GM18868 (cell line): ENCODE measurements around the gene TBC1D14.
"Not testable (repeated sequence)": the region's sequence is repeated elsewhere in the genome, so short reads cannot be mapped to it uniquely, and the experiment has no call there.

Source experiments
- ATAC-seq: cut with Tn5 transposase; IDR thresholded peaks from one replicate; pipeline ENCODE4 v1.9.1; 2021; ENCODE audit warnings: mild to moderate bottlenecking, moderate library complexity; ENCODE audit not compliant: unreplicated experiment

Gene TBC1D14

GRCh38 chr4:7073526-7074390 is 164.1 kb downstream of the TBC1D14 start:
- no peak for ATAC-seq

GRCh38 chr4:7074426-7074825 is 164.8 kb downstream of the TBC1D14 start:
- no peak for ATAC-seq

GRCh38 chr4:7075962-7076695 is 166.5 kb downstream of the TBC1D14 start:
- ATAC-seq, result no peak

GRCh38 chr4:7076696-7077082 is 167.1 kb downstream of the TBC1D14 start:
- no peak for ATAC-seq

GRCh38 chr4:7077371-7077770 is 167.7 kb downstream of the TBC1D14 start:
- no peak for ATAC-seq

- no peak for ATAC-seq
Measured at GRCh38 chr4:7078025-7078424, 168.4 kb downstream of the TBC1D14 start.

GRCh38 chr4:7079483-7079882 is 169.9 kb downstream of the TBC1D14 start:
- not testable (repeated sequence) for ATAC-seq

GRCh38 chr4:7079909-7080308 is 170.3 kb downstream of the TBC1D14 start:
- ATAC-seq, result not testable (repeated sequence)
